GM18519 (cell line): ENCODE measurements around the gene ALX3.

Experiments used
- ATAC-seq: cut with Tn5 transposase; IDR thresholded peaks from one replicate; pipeline ENCODE4 v1.9.1; 2021; ENCODE audit warnings: mild to moderate bottlenecking, moderate library complexity; ENCODE audit not compliant: unreplicated experiment, low FRiP score

ALX3 gene

DNA sequence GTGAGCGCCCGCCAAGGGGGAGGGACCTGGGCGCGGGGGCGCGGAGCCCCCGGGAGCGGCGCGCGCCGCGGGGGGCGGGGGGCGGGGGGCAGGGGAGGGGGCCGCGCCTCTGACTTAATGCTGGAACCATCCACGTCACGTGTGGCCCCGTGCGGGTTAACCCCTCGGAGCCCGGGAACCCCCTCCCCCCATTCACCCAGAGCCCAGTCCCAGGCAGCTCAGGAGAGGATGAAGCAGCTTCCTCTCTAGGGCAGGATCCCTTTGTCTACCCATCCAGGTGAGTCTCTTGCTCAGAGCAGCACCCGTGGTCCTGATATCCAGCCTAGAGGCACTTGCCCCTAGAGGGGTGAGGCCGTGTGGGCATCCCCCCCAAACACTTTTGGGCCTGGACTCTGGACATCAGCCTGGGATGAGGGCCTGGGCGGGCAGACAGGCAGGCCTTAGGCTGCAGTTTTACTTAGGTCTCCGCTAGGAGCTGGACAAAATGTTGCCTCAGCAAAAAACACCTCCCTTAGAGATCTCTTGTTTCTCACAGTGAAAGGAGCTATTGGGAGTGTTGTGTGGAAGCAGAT is at the start of gene ALX3:
Gene ALX3 (minus strand): TSS at position 2 of the 572 bp plus-strand sequence. CDS start 60 bp downstream, outside the sequence.
- no peak for ATAC-seq

DNA sequence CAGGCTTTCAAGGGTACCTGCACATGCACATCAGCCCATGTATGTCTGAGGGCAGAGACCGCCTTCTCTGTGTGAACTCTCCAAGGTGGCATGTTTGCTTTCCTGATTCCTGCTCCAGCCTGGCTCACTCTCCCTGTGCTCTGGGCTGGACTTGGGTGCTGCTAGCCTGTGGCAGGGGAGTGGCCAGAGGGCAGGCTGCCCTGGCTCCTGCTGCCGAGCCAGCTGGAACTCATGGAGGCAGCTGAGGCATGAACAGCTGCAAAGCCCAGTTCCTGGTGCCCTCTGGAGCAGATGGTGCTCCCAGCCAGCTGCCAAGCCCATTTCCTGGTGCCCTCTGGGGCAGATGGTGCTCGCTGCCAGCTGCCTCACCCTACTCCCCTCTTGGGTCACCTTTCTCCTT is 49.4 kb upstream of the ALX3 start:
- ATAC-seq, result no peak

DNA sequence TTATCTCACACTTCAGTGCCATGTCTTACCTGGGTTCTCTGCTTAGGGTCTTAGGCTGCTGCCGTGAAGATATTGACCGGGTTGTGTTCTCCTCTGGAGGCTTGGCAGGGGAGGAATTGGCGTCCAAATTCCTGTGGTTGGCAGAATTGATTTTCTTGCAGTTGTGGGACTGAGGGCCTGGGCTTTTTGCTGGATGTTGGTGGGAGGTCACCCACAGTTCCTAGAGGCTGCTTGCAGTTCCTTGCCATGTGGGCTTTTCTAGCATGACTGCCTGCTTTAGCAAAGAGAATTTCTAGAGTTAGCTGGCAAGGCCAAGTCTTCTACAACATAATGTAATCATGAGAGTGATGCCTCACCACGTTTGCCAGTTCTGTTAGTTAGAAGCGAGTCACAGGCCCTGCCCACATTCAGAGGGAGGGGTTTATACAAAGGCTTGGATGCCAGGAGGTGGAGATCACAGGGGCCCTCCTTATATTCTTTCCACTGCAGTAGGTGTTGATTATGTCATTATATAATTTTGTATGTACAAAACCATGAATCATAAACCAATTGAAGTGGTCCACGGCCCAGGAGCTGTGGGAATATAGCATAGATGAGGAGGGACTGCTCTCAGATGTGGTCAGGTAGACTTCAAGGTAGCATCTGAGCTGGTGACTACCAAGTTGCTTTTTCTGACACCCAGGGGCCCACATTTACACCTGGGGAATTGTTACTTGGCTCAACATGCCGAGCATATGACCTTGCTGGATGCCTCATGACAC is 48.3 kb upstream of the ALX3 start:
- ATAC-seq, result no peak

DNA sequence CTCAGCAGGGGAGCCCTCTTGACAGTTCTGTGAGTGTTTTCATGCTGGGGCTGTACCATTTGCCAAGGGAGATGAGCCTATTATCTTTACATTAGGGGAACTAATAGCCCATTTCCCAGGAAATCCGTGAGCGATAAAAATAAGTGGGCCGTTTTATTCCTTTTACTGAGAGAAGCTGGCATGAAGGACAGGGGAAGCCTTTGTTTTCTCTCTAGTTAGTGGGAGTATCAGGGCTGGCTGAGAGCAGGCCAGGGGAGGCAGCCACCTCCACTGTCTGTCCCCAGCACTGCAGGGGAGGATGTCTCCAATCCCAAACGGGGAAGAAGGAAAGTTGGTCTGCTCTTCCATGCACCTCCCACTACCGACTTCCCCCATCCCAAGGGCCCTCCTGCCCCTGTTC is 44.3 kb upstream of the ALX3 start:
- no peak for ATAC-seq

DNA sequence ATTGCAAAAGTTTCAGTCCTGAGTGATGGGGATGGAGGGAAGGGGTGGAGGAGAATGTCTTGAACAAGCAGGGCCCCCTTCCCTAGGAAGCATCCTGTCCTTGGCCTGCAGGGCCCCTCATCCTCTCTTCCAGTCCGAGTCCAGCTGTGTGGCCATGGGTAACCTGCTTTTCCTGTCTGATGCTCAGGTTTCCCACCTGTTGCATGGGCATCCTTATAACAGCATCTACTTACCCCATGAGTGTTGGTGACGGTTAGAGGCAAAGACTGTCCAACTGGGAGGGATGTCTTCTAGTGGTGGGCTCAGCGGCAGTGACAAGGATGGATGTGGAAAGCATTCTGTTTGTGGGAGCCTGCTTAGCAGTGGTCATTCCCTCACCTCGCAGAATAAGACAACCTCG is 43.7 kb upstream of the ALX3 start:
- no peak for ATAC-seq

DNA sequence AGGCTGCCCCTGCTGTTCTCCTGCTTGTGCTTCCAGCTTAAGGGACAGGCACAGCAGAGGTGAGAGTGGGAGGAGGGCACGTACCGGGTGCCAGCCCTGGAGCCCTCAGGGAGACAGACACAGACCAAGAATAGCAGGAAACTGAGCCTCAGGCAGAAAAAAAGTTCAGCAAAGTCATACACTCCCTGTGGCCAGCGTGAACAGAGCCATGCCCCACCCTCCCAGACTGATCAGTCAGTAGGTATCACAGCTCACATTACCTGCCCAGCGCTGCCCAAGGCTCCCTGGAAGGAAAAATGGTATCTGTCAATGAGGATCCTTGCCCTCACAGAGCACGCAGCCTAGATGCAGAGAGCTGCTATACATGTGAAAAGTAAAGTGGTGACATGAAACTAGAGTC is 43.1 kb upstream of the ALX3 start:
- no peak for ATAC-seq

DNA sequence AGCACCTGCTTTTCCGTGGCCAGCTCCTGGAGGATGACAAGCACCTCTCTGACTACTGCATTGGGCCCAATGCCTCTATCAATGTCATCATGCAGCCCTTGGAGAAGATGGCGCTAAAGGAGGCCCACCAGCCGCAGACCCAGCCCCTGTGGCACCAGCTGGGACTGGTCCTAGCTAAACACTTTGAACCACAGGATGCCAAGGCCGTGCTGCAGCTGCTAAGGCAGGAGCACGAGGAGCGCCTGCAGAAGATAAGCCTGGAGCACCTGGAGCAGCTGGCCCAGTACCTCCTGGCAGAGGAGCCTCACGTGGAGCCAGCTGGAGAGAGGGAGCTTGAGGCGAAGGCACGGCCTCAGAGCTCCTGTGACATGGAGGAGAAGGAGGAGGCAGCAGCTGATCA is 42.2 kb upstream of the ALX3 start:
- no peak for ATAC-seq

DNA sequence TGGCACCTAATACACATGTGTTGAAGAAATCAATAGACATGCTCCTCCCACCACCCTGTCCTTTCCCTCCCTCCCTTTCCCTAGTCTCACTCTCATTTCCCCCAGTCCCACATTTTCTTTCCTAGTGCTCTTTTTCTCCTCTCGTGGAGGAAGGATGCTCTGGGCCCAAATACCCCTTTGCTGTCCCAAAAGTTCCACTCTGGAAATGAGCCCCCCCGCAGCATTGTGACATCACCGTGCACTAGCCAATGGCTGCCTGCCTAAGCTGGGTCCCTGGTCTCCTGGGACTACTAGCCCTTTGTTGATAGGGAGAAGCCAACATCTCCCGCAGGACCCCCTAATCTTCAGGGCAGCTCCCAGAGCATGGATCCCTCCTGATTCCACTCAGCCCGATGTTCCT is 41.7 kb upstream of the ALX3 start, which contains the start of gene UBL4B:
Gene UBL4B (plus strand): TSS at position 301 of the 400 bp plus-strand sequence. CDS start 92 bp downstream, at position 393.
- ATAC-seq, result no peak

DNA sequence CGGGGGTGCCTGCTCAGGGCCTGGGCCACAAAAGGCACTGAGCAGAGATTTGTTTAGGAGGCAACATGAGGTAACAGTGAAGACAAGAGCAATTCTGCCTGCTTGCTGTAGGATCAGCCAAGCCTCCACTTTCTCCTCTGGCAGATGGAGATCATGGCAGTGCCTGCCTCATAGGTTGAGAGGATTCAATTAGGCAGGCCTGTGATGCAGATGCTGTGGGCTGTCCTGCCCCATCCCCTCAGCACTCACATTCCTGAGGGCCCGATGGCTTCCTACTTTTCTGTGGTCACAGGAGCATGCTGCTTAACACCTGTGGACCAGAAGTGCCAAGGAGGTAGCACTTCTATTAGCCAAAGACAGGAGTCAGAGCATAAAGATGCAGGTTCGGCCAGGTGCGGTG is 40.6 kb upstream of the ALX3 start:
- ATAC-seq, result no peak

DNA sequence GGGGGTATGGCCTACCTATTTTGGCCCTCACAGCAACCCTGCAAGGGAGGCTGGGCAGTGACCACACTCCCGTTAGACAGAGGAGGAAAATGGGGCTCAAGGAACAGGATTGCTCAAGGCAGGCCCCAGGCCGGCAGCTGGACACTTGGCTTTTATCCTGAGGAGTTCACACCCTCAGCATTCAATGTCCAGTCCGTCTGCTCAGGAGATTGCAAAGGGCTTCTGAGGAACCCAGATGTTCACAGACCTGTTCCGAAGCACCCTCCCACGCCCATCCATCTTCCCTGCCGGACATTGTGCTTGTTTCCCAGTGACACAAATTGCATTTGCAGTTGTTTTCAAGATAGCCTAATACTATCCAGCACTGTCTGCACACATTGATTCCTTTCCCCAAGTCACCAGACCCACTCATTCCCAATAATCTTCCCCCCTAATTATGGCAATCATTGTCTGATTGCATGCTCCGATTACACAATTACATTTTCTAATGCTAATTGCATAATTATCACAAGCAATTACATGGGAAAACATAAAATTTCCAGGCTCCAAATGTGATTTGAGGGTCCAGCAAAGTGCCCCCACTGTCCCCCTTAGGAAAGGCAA is 37.5 kb upstream of the ALX3 start:
- no peak for ATAC-seq

DNA sequence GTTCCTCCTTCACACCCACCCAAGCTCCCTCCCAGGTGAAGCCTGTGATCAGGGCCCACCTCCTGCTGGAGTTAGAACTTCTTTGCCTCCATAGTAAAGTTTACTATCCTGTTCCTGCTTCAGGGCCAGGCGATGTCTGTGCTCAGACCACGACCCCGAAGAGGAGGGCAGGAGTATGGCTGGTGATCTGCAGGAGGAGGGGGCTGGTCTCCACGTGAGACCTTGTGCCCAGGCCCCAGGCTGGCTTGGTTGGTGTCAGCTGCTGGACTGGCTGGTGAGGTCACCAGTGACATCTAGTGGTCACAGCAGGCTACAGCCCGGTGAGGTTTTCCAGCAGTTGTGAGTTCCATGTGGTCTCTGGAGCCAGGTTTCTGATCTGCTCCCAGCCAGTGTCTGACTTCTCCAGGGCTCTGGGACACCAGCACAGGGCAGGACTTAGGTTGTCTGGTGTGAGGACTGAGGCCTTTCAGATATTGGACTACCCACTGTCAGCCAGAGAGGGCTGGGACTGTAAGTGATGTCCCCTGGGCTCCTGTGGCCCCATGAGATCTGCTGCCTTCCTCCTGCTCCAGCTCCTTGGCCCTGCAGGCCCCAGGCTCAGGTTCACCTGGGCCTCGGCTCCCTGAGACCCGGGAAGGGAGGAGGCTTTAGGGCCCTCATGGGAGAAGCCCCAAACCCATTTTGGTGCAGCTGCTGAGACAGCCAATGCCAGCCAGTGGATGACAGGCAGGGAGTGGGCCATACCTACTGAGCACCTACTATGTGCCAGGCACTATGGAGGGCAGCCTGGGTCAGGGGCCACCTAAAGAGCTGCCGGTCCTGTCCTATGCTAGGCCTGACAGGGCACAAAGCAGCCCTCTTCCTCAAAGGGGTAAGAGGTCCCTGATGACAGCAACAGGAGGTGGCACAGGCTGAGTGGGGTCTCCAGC is 35.8 kb upstream of the ALX3 start:
- ATAC-seq, result no peak

DNA sequence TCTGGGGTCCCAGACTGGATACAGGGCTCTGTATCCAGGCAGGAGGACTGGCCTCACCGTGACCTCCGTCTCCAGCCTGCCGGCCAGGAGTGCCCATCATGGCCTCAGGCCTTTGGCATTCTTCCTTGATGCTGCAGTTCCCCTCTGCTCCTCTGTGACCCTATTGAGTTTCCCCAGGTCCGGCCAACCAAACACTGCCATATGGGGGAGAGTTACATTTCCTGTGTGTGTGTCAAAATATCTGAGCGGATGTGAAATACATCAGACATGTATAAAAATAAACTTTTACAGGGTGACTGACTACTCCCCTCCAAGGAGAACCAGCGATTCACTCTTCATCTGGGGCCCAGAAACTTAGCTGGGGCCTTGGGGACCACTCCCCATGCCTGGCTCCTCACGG is 31.6 kb upstream of the ALX3 start:
- no peak for ATAC-seq

DNA sequence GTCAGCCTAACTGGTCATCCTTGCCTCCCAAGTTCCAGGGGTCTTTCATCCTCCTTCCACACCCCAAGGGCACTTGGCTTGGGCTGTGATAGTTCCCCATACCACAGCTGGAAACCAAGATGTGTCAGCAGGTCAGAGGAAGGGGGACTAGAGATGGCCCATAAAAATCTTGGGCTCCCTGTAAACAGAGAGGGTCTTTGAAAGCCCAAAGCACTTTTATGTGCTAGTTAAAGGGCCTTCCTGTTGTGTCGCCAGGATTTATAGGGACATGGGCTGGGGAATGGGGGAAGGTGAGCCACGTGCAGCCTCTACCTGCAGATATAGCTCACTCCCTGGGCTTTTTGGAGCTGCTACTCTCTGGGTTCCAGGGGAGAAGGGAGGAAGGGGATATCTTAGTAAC is 29.9 kb upstream of the ALX3 start:
- ATAC-seq, result no peak

DNA sequence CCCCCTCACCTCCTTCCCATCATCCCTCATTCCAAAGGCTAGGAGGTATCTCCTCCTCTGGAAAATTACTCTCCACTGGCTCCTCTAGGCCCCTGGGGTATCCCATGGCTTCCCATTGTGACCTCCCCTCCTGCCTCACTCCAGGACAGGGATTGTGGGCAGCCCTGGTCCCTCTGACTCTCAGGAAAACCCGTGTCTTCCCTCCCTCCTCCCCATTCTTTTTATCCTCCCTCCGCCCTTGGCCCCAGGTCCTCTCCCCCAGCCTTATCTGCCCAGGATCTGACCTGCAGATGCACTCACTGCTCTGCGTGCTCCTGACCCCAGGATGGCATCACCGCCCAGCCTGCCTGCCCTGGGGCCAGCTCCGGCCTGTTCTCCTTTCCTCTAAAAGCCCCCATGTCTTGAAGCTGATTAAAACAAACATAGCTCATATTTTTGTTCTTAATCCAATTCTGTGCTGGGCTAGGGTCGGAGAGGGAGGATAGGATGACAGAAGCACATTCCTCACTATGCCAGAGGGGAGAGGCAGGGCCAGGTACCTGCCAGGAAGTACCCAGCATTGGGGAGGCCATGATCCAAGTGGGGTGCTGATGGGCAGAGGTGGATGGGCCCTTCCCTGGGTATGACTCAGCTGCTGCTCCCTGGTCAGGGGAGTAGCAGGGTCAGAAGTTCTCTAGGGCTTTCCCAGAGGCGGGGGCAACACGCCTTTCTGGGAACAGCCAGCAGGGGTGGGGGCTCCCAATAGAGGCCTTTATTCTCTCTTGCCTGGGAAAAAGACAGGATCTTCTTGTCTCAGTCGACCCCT is 28.0 kb upstream of the ALX3 start:
- no peak for ATAC-seq

DNA sequence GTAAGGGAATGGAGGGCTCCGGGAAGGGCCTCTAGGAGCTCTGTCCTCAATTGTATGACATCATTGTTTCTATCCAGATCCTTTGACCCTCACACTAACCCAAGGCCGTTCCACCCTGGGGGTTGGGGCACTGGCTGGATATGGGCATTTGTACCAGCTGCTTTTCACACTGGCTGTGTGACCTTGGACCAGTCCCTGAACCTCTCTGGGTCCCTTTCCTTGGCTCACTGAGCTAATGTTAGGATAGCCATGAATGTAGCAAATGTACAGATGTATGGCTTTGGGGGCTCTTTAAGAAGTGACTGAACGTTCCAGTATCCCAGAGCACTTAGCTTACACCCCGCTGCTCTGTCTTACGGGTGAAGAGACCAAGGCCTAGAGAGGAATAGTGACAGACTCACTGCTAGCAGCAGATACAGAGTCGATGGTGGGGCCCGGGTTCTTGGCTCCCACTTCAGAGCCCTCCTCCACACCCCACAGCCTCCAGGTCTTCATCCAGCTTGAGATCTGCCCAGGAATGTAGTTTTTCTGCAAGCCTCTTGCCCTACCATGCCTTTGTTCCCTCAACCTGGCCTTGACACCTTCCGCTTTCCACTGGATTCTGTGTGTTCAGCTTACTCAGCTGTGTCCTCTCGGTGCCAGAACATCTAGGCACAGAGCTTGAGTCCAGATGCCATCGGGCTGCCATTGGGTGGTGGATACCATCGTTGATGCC is 27.2 kb upstream of the ALX3 start:
- no peak for ATAC-seq

DNA sequence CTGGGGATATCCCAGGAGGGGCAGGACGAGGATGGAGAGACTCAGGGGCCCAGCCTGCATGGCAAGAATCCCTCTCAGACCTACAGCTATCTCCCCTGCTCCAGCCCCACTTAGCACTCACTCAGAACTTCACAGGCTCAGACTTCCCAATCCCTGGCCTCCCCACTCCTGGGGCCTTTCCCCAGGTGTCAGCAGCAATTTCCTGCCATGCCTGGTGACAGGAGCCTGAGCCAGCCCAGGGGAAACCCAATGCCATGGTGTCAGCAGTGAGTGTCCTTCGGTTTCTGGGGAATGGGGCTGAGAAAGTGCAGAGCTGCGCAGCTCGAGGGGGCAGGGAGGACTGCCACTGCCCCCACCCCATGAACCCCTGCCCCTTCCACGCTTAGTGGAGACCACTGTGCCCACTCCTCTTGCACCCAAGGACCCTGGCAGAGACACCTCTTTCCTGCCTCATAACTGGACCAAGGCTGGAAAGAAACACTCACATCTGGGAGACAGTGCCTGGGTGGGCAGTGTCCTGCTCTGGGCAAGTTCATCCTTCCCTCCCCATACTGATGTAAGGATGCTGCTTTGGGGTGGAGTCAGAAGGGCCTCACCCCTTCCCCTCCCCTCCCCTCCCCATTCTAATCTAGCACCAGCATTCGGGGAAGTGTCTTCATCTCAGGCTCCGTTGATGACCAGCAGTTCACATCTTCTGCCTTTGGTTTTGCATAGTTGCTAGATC is 24.6 kb upstream of the ALX3 start:
- no peak for ATAC-seq

DNA sequence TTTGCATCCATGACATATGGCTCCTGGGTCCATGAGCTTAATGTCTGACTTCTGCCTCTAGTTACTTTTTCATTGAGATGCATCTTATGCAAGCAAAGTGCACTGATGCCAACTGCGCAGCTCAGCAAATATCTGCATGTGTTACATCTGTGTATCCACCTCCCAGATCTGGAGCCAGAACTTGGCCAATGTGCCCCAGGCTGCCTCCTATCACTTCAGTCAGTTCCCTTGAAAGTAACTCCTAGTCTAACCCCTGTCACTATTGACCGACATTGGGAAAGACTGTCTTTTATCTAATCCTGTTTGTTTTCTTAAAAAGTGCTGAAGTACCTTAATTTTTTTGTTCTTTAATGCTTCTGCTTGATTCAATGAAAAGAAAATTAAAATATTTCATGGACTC is 22.5 kb upstream of the ALX3 start:
- no peak for ATAC-seq

DNA sequence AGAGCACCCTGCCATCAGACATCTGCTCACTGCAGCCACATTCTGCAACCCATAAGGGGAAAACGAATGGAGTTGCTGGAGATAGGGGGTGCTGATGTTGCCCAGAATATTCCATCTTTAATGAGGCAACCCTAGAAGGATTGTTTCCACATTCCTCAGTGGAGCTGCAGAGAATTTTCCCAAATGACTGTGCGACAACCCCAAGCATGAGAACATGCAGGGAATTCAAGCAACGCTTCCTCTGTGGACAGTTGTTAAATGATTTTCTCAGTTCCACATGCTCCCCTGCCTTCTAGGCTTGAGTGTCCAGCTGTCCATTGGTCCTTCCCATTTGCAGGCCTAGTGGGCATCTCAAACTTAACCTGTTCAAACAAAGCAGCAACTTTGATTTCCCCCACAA is 21.3 kb upstream of the ALX3 start:
- ATAC-seq, result no peak

DNA sequence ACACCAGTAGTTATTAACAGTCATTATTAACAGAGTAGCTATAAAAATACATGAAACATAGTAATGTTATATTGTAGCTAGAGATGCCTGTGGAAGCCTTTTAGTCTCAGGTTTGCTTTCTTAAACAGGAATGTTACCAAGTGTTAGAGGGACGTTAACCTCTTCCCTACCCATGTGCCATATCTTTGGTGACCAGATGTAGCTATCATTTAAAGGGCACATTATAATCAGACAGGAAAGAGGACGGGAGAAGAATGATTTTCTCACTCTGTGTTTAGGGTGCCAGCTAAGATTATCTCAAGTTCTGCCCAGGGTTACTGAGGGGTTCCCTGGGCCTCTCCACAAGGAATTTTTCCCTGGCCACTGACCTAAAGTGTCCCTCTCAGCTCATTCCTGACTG is 20.9 kb upstream of the ALX3 start:
- ATAC-seq, result no peak
